IMR-90 (cell line): ENCODE data around the gene CUX1.

ENCODE experiments used
- BHLHE40 ChIP-seq: fragments of 150-350 bp; IDR thresholded peaks from 2 replicates; pipeline ENCODE4 v1.6.1; 2016; ENCODE audit warnings: mild to moderate bottlenecking, low read depth, low read length
- CEBPB ChIP-seq: IDR thresholded peaks from 2 replicates; pipeline ENCODE4 v1.6.1; 2012; ENCODE audit warnings: low read depth, low read length, improper control_type of control experiment
- CHD1 ChIP-seq: IDR thresholded peaks from 2 replicates; pipeline ENCODE4 v1.6.1; 2012; ENCODE audit warnings: low read depth, low read length, improper control_type of control experiment
- CTCF ChIP-seq: conservative IDR thresholded peaks from 2 replicates; pipeline ENCODE4 v1.5.1; 2012; ENCODE audit warnings: mild to moderate bottlenecking, low read depth, low read length, improper control_type of control experiment
- ELK1 ChIP-seq: fragments of 150-350 bp; IDR thresholded peaks from 2 replicates; pipeline ENCODE4 v1.6.1; 2016; ENCODE audit warnings: low read depth, mild to moderate bottlenecking, low read length, moderate library complexity, borderline replicate concordance
- FOS ChIP-seq: fragments of 150-350 bp; IDR thresholded peaks from 2 replicates; pipeline ENCODE4 v1.6.1; 2016; ENCODE audit warnings: low read depth, low read length
- MXI1 ChIP-seq: IDR thresholded peaks from 2 replicates; pipeline ENCODE4 v1.6.1; 2012; ENCODE audit warnings: low read depth, mild to moderate bottlenecking, low read length, moderate library complexity, borderline replicate concordance
- NFE2L2 ChIP-seq: fragments of 150-350 bp; IDR thresholded peaks from 2 replicates; pipeline ENCODE4 v1.6.1; 2016; ENCODE audit warnings: low read depth, mild to moderate bottlenecking, low read length
- POLR2A ChIP-seq: IDR thresholded peaks from 2 replicates; pipeline ENCODE4 v1.6.1; 2012; ENCODE audit warnings: mild to moderate bottlenecking, low read depth, low read length
- RAD21 ChIP-seq: IDR thresholded peaks from 2 replicates; pipeline ENCODE4 v1.6.1; 2012; ENCODE audit warnings: low read length, improper control_type of control experiment
- RCOR1 ChIP-seq: IDR thresholded peaks from 2 replicates; pipeline ENCODE4 v1.6.1; 2012; ENCODE audit warnings: mild to moderate bottlenecking, low read length, improper control_type of control experiment; ENCODE audit not compliant: insufficient replicate concordance
- RFX5 ChIP-seq: IDR thresholded peaks from 2 replicates; pipeline ENCODE4 v1.8.0; 2012; ENCODE audit warnings: low read depth, mild to moderate bottlenecking, low read length, moderate library complexity
- SMC3 ChIP-seq: fragments of 150-350 bp; IDR thresholded peaks from 2 replicates; pipeline ENCODE4 v1.6.1; 2016; ENCODE audit warnings: low read depth, mild to moderate bottlenecking, antibody characterized with exemption, low read length, moderate library complexity

- no peak for TF ChIP-seq ELK1
- TF ChIP-seq CTCF = no peak
- TF ChIP-seq POLR2A = no peak
- TF ChIP-seq RAD21 = no peak
- no peak for TF ChIP-seq NFE2L2
- TF ChIP-seq CEBPB = peak; percentile 38; the same call in 1 of the 2 replicates
- no peak for TF ChIP-seq RFX5
- TF ChIP-seq MXI1 = peak; percentile 57; the same call in 1 of the 2 replicates
- no peak for TF ChIP-seq BHLHE40
- no peak for TF ChIP-seq SMC3
- no peak for TF ChIP-seq FOS
- TF ChIP-seq CHD1 = no peak
- TF ChIP-seq RCOR1 = no peak
These were observed 119.3 kb downstream of the CUX1 start for GRCh38 chr7:101936611-101937231.
